H9 (cell line): ENCODE measurements around the gene A2ML1. TPM values are rescaled to one million over a fixed set of nuclear protein-coding genes. Genes with fewer than 3 reads are reported as not detected.
"Not testable (repeated sequence)": the region's sequence is repeated elsewhere in the genome, so short reads cannot be mapped to it uniquely, and the experiment has no call there.

Experiments
- DNase-seq: peaks from one replicate; pipeline ENCODE4 v3.0.0-alpha.2; 2017
- H2AFZ ChIP-seq: one replicate; pipeline ENCODE4 v1.6.1; 2013; ENCODE audit warnings: mild to moderate bottlenecking, low read length, control low read depth, moderate library complexity
- H2AK5ac ChIP-seq: 2 replicates; pipeline ENCODE4 v1.6.1; 2013; ENCODE audit warnings: low read length, control low read depth, mixed read lengths; ENCODE audit not compliant: insufficient read length
- H2BK120ac ChIP-seq: one replicate; pipeline ENCODE4 v1.6.1; 2013; ENCODE audit warnings: low read depth, mild to moderate bottlenecking, low read length, control low read depth, inconsistent platforms; ENCODE audit not compliant: poor library complexity, severe bottlenecking
- H2BK12ac ChIP-seq: 2 replicates; pipeline ENCODE4 v1.6.1; 2013; ENCODE audit warnings: low read length, control low read depth, mixed read lengths, low read depth; ENCODE audit not compliant: insufficient read length
- H2BK15ac ChIP-seq: 2 replicates; pipeline ENCODE4 v1.6.1; 2013; ENCODE audit warnings: low read depth, low read length, control low read depth
- H2BK20ac ChIP-seq: one replicate; pipeline ENCODE4 v1.6.1; 2013; ENCODE audit warnings: low read depth, mild to moderate bottlenecking, low read length, control low read depth, inconsistent platforms; ENCODE audit not compliant: poor library complexity, severe bottlenecking
- H2BK5ac ChIP-seq: 2 replicates; pipeline ENCODE4 v1.6.1; 2013; ENCODE audit warnings: low read length, control low read depth, mixed read lengths; ENCODE audit not compliant: insufficient read length
- H3K14ac ChIP-seq: 2 replicates; pipeline ENCODE4 v1.6.1; 2013; ENCODE audit warnings: low read length, control low read depth; ENCODE audit not compliant: insufficient read depth
- H3K18ac ChIP-seq: 2 replicates; pipeline ENCODE4 v1.6.1; 2013; ENCODE audit warnings: low read depth, mild to moderate bottlenecking, mixed read lengths, low read length, control low read depth; ENCODE audit not compliant: insufficient read length
- H3K23ac ChIP-seq: 2 replicates; pipeline ENCODE4 v1.6.1; 2013; ENCODE audit warnings: low read length, control low read depth, mixed read lengths, low read depth; ENCODE audit not compliant: insufficient read length
- H3K23me2 ChIP-seq: 2 replicates; pipeline ENCODE4 v1.6.1; 2013; ENCODE audit warnings: low read depth, mild to moderate bottlenecking, mixed read lengths, low read length, control low read depth; ENCODE audit not compliant: insufficient read length, poor library complexity, severe bottlenecking
- H3K27ac ChIP-seq: 2 replicates; pipeline ENCODE4 v1.5.1; 2013; ENCODE audit warnings: low read length, control low read depth, mixed read lengths, low read depth; ENCODE audit not compliant: insufficient read length
- H3K27me3 ChIP-seq: 2 replicates; pipeline ENCODE4 v1.6.1; 2013; ENCODE audit warnings: low read length, control low read depth, inconsistent platforms; ENCODE audit not compliant: insufficient read depth
- H3K4ac ChIP-seq: 2 replicates; pipeline ENCODE4 v1.6.1; 2013; ENCODE audit warnings: low read depth, mild to moderate bottlenecking, control low read depth, inconsistent platforms, low read length, moderate library complexity
- H3K4me1 ChIP-seq: 2 replicates; pipeline ENCODE4 v1.6.1; 2013; ENCODE audit warnings: low read length, control low read depth, inconsistent platforms; ENCODE audit not compliant: insufficient read depth
- H3K4me2 ChIP-seq: 2 replicates; pipeline ENCODE4 v1.6.1; 2013; ENCODE audit warnings: low read length, control low read depth, mixed read lengths; ENCODE audit not compliant: insufficient read length, insufficient read depth
- H3K56ac ChIP-seq: 2 replicates; pipeline ENCODE4 v1.6.1; 2013; ENCODE audit warnings: low read depth, mild to moderate bottlenecking, mixed read lengths, low read length, control low read depth; ENCODE audit not compliant: insufficient read length
- H3K79me1 ChIP-seq: 2 replicates; pipeline ENCODE4 v1.6.1; 2013; ENCODE audit warnings: low read depth, mild to moderate bottlenecking, moderate library complexity, low read length, control low read depth, inconsistent platforms; ENCODE audit not compliant: insufficient read depth, poor library complexity, severe bottlenecking
- H3K79me2 ChIP-seq: 2 replicates; pipeline ENCODE4 v1.6.1; 2013; ENCODE audit warnings: low read length, control low read depth, inconsistent platforms; ENCODE audit not compliant: insufficient read depth
- H3K9ac ChIP-seq: 2 replicates; pipeline ENCODE4 v1.6.1; 2013; ENCODE audit warnings: low read length, control low read depth, mixed read lengths; ENCODE audit not compliant: insufficient read length; ENCODE audit errors: extremely low read depth
- H3K9me3 ChIP-seq: one replicate; pipeline ENCODE4 v1.6.1; 2013; ENCODE audit warnings: low read depth, low read length, inconsistent platforms; ENCODE audit not compliant: control insufficient read depth
- H3T11ph ChIP-seq: one replicate; pipeline ENCODE4 v1.6.1; 2013; ENCODE audit warnings: mild to moderate bottlenecking, low read length, control low read depth, inconsistent platforms
- H4K20me1 ChIP-seq: one replicate; pipeline ENCODE4 v1.6.1; 2013; ENCODE audit not compliant: control insufficient read depth, insufficient read length, insufficient read depth
- H4K5ac ChIP-seq: 2 replicates; pipeline ENCODE4 v1.6.1; 2013; ENCODE audit warnings: low read depth, mild to moderate bottlenecking, mixed read lengths, low read length, control low read depth; ENCODE audit not compliant: insufficient read length
- H4K8ac ChIP-seq: replicated peaks from 2 replicates; pipeline ENCODE4 v1.6.1; 2013; ENCODE audit warnings: low read length, control low read depth, mixed read lengths, low read depth; ENCODE audit not compliant: insufficient read length
- H4K91ac ChIP-seq: 2 replicates; pipeline ENCODE4 v1.6.1; 2013; ENCODE audit warnings: low read depth, mild to moderate bottlenecking, moderate library complexity, mixed read lengths, low read length, control low read depth; ENCODE audit not compliant: insufficient read length
- H3K27ac Mint-ChIP-seq, 3 experiments: 2 replicates in 2 of 3; 3 replicates in 1 of 3; pipeline ENCODE4 v1.8.0; 2020 to 2021; ENCODE audit warnings: mixed read lengths in 3 of 3, mild to moderate bottlenecking in 1 of 3, moderate library complexity in 1 of 3
- H3K27me3 Mint-ChIP-seq: 2 replicates; pipeline ENCODE4 v1.8.0; 2021; ENCODE audit warnings: low read depth, mild to moderate bottlenecking, moderate library complexity, mixed read lengths
- H3K36me3 Mint-ChIP-seq, 3 experiments: 2 replicates in 2 of 3; 3 replicates in 1 of 3; pipeline ENCODE4 v1.8.0; 2020 to 2021; ENCODE audit warnings: low read depth in 3 of 3, mixed read lengths in 3 of 3; ENCODE audit not compliant: insufficient read depth in 1 of 3
- H3K4me1 Mint-ChIP-seq, 2 experiments: 2 replicates each; pipeline ENCODE4 v1.8.0; 2020; ENCODE audit warnings: mixed read lengths in 2 of 2
- H3K4me3 Mint-ChIP-seq, 2 experiments: 2 replicates in 1 of 2; 3 replicates in 1 of 2; pipeline ENCODE4 v1.8.0; 2020 to 2021; ENCODE audit warnings: mild to moderate bottlenecking in 2 of 2, mixed read lengths in 2 of 2, moderate library complexity in 1 of 2
- H3K9me3 Mint-ChIP-seq, 2 experiments: 2 replicates in 1 of 2; 3 replicates in 1 of 2; pipeline ENCODE4 v1.8.0; 2020; ENCODE audit warnings: mild to moderate bottlenecking in 2 of 2, mixed read lengths in 2 of 2, moderate library complexity in 1 of 2
- WGBS: extraction: QIAGEN DNeasy Blood & Tissue Kit; methylation state at CpG from one replicate; pipeline ENCODE4 v1.1.7; 2013; ENCODE audit warnings: missing lambda C conversion rate, low lambda C conversion rate, mixed read lengths; ENCODE audit not compliant: insufficient read length; ENCODE audit errors: extremely low coverage; 5-methylcytosine and 5-hydroxymethylcytosine counted together
- total RNA-seq: library from RNA; stranded (reverse); gene quantifications from 2 replicates; pipeline ENCODE4 v1.2.1, GENCODE V29; 2021

A2ML1 gene
- total RNA-seq, 1 experiment from 2014 or later = 2.8 TPM

GRCh38 chr12:8793226-8793625 is 29.2 kb upstream of the A2ML1 start:
- Mint-ChIP-seq H3K4me3 (peak overlapping the region in 1 of 2 experiments; percentile 53; a peak in 2 of 5 replicates), H3K9me3 (peaks cover 61 to 79% of the 10 kb centered on the region in 2 experiments), H3K4me1 (peaks cover 18 to 23% of the 10 kb centered on the region in 2 experiments), H3K36me3 (peaks cover 78 to 80% (median 79%) of the 10 kb centered on the region in 3 experiments), H3K27ac (peak overlapping the region in 2 of 3 experiments; percentile 39 to 82; a peak in 4 of 7 replicates)
- not testable (repeated sequence) for H3K27me3 Mint-ChIP-seq, H3K14ac ChIP-seq, H4K8ac ChIP-seq, H2BK120ac ChIP-seq, H3K18ac ChIP-seq, H4K5ac ChIP-seq, H3K4me1 ChIP-seq, H3K79me1 ChIP-seq, H3K27me3 ChIP-seq, H3K9me3 ChIP-seq, H2AK5ac ChIP-seq, H3K4ac ChIP-seq, H3K23ac ChIP-seq, H4K20me1 ChIP-seq, H3K27ac ChIP-seq, H3K56ac ChIP-seq, H3T11ph ChIP-seq, H2AFZ ChIP-seq, H2BK12ac ChIP-seq, H3K23me2 ChIP-seq, H2BK5ac ChIP-seq, H3K9ac ChIP-seq, DNase-seq, H3K4me2 ChIP-seq, H2BK15ac ChIP-seq, H4K91ac ChIP-seq, H2BK20ac ChIP-seq
- WGBS = no CpG with 5 or more reads among the region's 4 CpGs
- H3K79me2 ChIP-seq = peaks cover 13% of the 10 kb centered on the region; the same call in 1 of the 2 replicates

DNA sequence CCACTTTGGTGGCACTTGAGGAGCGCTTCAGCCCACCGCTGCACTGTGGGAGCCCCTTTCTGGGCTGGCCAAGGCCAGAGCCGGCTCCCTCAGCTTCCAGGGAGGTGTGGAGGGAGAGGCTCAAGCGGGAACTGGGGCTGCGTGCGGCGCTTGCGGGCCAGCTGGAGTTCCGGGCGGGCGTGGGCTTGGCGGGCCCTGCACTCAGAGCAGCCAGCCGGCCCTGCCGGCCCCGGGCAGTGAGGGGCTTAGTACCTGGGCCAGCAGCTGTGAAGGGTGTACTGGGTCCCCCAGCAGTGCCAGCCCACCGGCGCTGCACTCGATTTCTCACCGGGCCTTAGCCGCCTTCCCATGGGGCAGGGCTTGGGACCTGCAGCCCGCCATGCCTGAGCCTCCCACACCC is 27.8 kb upstream of the A2ML1 start:
- not testable (repeated sequence) for H3K18ac ChIP-seq, H2BK5ac ChIP-seq, H3K4ac ChIP-seq, H3K14ac ChIP-seq, H3K4me2 ChIP-seq, H2AK5ac ChIP-seq, H3K4me3 Mint-ChIP-seq, H4K91ac ChIP-seq, H3K23ac ChIP-seq, H4K5ac ChIP-seq, H3T11ph ChIP-seq, H2BK12ac ChIP-seq, H2BK20ac ChIP-seq, H3K9ac ChIP-seq, H3K27me3 Mint-ChIP-seq, H3K9me3 ChIP-seq, H3K79me2 ChIP-seq, H3K27ac Mint-ChIP-seq, H3K23me2 ChIP-seq, H4K20me1 ChIP-seq, H2AFZ ChIP-seq, H3K79me1 ChIP-seq, H3K27me3 ChIP-seq, H2BK15ac ChIP-seq, H3K56ac ChIP-seq, H2BK120ac ChIP-seq, H3K27ac ChIP-seq, H4K8ac ChIP-seq, H3K4me1 ChIP-seq
- no CpG with 5 or more reads among the region's 21 CpGs for WGBS
- Mint-ChIP-seq H3K9me3 (peaks cover 63 to 80% of the 10 kb centered on the region in 2 experiments), H3K36me3 (peaks cover 67 to 76% (median 73%) of the 10 kb centered on the region in 3 experiments), H3K4me1 (peaks cover 18 to 23% of the 10 kb centered on the region in 2 experiments)
- peak; percentile 61 for DNase-seq
